ENCODE data around the gene SCUBE1. TPM values are rescaled to one million over a fixed set of nuclear protein-coding genes. Genes with fewer than 3 reads are reported as not detected.

Gene SCUBE1
- total and polyA plus RNA-seq, 2 of the 4 experiments (the other 2 are of a cell fraction), result not detected

DNA sequence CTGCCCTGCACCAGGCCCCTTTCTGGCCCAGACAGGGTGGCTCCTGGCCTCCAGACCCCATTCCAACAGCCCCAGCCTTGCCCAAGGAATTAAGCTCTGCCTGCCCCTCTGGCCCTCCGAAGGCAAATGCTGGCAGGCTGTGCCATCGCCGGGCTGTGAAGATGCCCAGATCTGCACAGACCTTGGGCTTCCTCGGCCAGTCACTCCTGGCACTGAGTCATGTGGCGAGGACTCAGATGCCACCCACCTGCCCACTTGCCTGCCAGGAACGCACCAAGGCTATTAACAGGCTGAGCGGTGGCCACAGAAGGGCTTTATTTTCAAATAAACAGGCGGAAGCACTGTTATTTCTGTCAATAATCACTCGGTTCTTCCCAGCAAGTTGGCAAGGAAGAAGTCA lies 105.9 kb downstream of the SCUBE1 start:
- H3K9ac ChIP-seq (ENCODE audit: low read depth, low read length), result no peak overlapping the region
- no peak overlapping the region for H2BK15ac ChIP-seq (ENCODE audit: low read depth, low read length)
- ATAC-seq (ENCODE audit: low read depth) (no peak), DNase-seq (no peak)
- H3K9me1 ChIP-seq (ENCODE audit: insufficient read depth, low read length), result no peaks in the 10 kb centered on the region
- POLR2A ChIA-PET (ENCODE audit: unreplicated experiment), result no interaction called here
- no peaks in the 10 kb centered on the region for H3K9me3 ChIP-seq (ENCODE audit: control insufficient read depth, insufficient read depth, low read length)
- CTCF ChIA-PET, result no interaction called here
- H2AK5ac ChIP-seq (ENCODE audit: low read depth, low read length), result no peak overlapping the region
- H3K27ac ChIP-seq (ENCODE audit: insufficient read depth, low read length), result no peak overlapping the region
- no peak overlapping the region for H4K5ac ChIP-seq (ENCODE audit: low read depth, low read length)
- H2BK5ac ChIP-seq (ENCODE audit: low read depth, low read length, poor library complexity, severe bottlenecking), result no peak overlapping the region
- dilution Hi-C loops (cut with HindIII; ENCODE audit: low sequenced_read_pairs, unreplicated experiment) (no loop called here), in situ Hi-C loops (cut with MboI; ENCODE audit: low sequenced_read_pairs) (no loop called here), intact Hi-C loops (cut with micrococcal nuclease) (no loop called here)
- H3K18ac ChIP-seq (ENCODE audit: low read depth, low read length), result no peak overlapping the region
- no peak overlapping the region for H2AFZ ChIP-seq (replicated peaks; ENCODE audit: low read length, poor library complexity)
- TF ChIP-seq POLR2A (IDR thresholded peaks at IDR 0.05; ENCODE audit: low read depth, low read length) (no peak), FOS (IDR thresholded peaks at IDR 0.05; ENCODE audit: low read depth, low read length) (no peak), CHD1 (IDR thresholded peaks at IDR 0.05; ENCODE audit: low read depth, low read length) (no peak), ELK1 (IDR thresholded peaks at IDR 0.05; ENCODE audit: borderline replicate concordance, low read depth, low read length) (no peak), CTCF (conservative IDR thresholded peaks at IDR 0.05; ENCODE audit: low read depth, low read length) (no peak), RFX5 (IDR thresholded peaks at IDR 0.05; ENCODE audit: low read depth, low read length) (no peak), MAZ (IDR thresholded peaks at IDR 0.05; ENCODE audit: borderline replicate concordance, low read depth, low read length) (no peak), CEBPB (IDR thresholded peaks at IDR 0.05; ENCODE audit: low read depth, low read length) (no peak), SMC3 (IDR thresholded peaks at IDR 0.05; ENCODE audit: low read depth, low read length) (no peak), RCOR1 (IDR thresholded peaks at IDR 0.05; ENCODE audit: insufficient replicate concordance, low read length) (no peak), MAFK (IDR thresholded peaks at IDR 0.05; ENCODE audit: low read depth, low read length) (no peak), NFE2L2 (IDR thresholded peaks at IDR 0.05; ENCODE audit: low read depth, low read length) (no peak), MXI1 (IDR thresholded peaks at IDR 0.05; ENCODE audit: borderline replicate concordance, low read depth, low read length) (no peak), BHLHE40 (IDR thresholded peaks at IDR 0.05; ENCODE audit: low read depth, low read length) (no peak), RAD21 (IDR thresholded peaks at IDR 0.05; ENCODE audit: low read length) (no peak)
- TF ChIP-seq, protein P1, sequence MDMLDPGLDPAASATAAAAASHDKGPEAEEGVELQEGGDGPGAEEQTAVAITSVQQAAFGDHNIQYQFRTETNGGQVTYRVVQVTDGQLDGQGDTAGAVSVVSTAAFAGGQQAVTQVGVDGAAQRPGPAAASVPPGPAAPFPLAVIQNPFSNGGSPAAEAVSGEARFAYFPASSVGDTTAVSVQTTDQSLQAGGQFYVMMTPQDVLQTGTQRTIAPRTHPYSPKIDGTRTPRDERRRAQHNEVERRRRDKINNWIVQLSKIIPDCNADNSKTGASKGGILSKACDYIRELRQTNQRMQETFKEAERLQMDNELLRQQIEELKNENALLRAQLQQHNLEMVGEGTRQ (IDR thresholded peaks at IDR 0.05; ENCODE audit: low read depth, low read length), result no peak
- no peak overlapping the region for H3K4me3 ChIP-seq (ENCODE audit: insufficient read depth, low read depth, low read length)
- 62% methylated on average over 6 of the region's 9 CpGs; no CpG with 5 or more reads in 1 of the 2 experiments for WGBS, 2 experiments (ENCODE audit: extremely low coverage in 2 of 2, insufficient read length in 1 of 2)
- no peak overlapping the region for H3K4ac ChIP-seq (ENCODE audit: low read depth, low read length)
- no peak overlapping the region for H2BK20ac ChIP-seq (ENCODE audit: low read depth, low read length)
- no peak overlapping the region for H3K4me2 ChIP-seq (ENCODE audit: low read depth, low read length)
- H4K8ac ChIP-seq (ENCODE audit: low read depth in 2 of 2, low read length in 2 of 2), result no peak overlapping the region
- no peak overlapping the region for H2AK9ac ChIP-seq (replicated peaks; ENCODE audit: low read depth, low read length, poor library complexity)
- no peak overlapping the region for H3K56ac ChIP-seq (ENCODE audit: extremely low read depth, insufficient read depth, low read length)
- no peaks in the 10 kb centered on the region for H3K79me1 ChIP-seq (ENCODE audit: low read depth in 1 of 2, low read length in 2 of 2)
- H3K36me3 ChIP-seq (ENCODE audit: control insufficient read depth, insufficient read depth, low read length), result no peaks in the 10 kb centered on the region
- peaks cover 63% of the 10 kb centered on the region for H3K27me3 ChIP-seq (ENCODE audit: control insufficient read depth, insufficient read depth, low read length)
- BruUV-seq (replicated peaks), result no TSS peak
- no peak overlapping the region for H2BK120ac ChIP-seq (ENCODE audit: low read depth, low read length)
- no peak overlapping the region for H3K23ac ChIP-seq (ENCODE audit: low read depth, low read length)
- no peak overlapping the region for H4K91ac ChIP-seq (ENCODE audit: insufficient read depth, low read depth, low read length)
- no peak overlapping the region for H3K14ac ChIP-seq (replicated peaks; ENCODE audit: low read depth, low read length)
- no peaks in the 10 kb centered on the region for H3K4me1 ChIP-seq (ENCODE audit: control insufficient read depth, insufficient read depth, low read length)
- H4K20me1 ChIP-seq (ENCODE audit: insufficient read depth, low read length), result no peaks in the 10 kb centered on the region

Measured in IMR-90 (cell line).